ENCODE data around the gene LRPAP1. TPM values are rescaled to one million over a fixed set of nuclear protein-coding genes. Genes with fewer than 3 reads are reported as not detected.

Gene LRPAP1
- total and polyA plus RNA-seq, 2 donors (not counting 3 experiments of a cell fraction or from before 2014, with no cell fraction given): 90.1 to 170 TPM

GRCh38 chr4:3494462-3494871 lies 37.8 kb downstream of the LRPAP1 start:
- ChIA-PET POLR2A (no interaction called here), CTCF (interaction anchor here (1.5 kb wide), 1 partner anchor 14 kb away, joined by 15 read pairs; no protein-coding TSS in a partner anchor)
- H3K79me2 ChIP-seq (ENCODE audit: control insufficient read depth, insufficient read depth, low read length): no peaks in the 10 kb centered on the region
- H3K9me3 ChIP-seq (replicated peaks; ENCODE audit: control insufficient read depth, insufficient read depth, low read length): no peaks in the 10 kb centered on the region
- peaks cover 2 to 7% of the 10 kb centered on the region in 2 experiments for H3K27me3 ChIP-seq (ENCODE audit: control insufficient read depth in 2 of 2, insufficient read depth in 2 of 2, low read length in 2 of 2)
- H3K4me2 ChIP-seq (ENCODE audit: insufficient read depth, low read length): no peak overlapping the region
- TF ChIP-seq POLR2A (IDR thresholded peaks at IDR 0.05; ENCODE audit: low read depth, low read length) (no peak), POLR2AphosphoS5 (IDR thresholded peaks at IDR 0.05; ENCODE audit: insufficient read depth, low read depth, low read length) (no peak), MYC (IDR thresholded peaks at IDR 0.05; ENCODE audit: low read depth, low read length) (no peak), MAX (IDR thresholded peaks at IDR 0.05; ENCODE audit: insufficient read depth, insufficient read length) (no peak), GATA2 (IDR thresholded peaks at IDR 0.05; ENCODE audit: insufficient read depth, insufficient read length, low read depth, low read length) (no peak), JUN (IDR thresholded peaks at IDR 0.05; ENCODE audit: borderline replicate concordance, insufficient read depth, insufficient read length, low read depth) (no peak), CTCF (IDR thresholded peaks at IDR 0.05; ENCODE audit: extremely low read depth in 1 of 2, insufficient read depth in 1 of 2, low read depth in 1 of 2, low read length in 2 of 2) (no peak), FOS (IDR thresholded peaks at IDR 0.05; ENCODE audit: borderline replicate concordance, insufficient read depth, low read length) (no peak), EZH2 (IDR thresholded peaks at IDR 0.05; ENCODE audit: borderline replicate concordance, low read depth, low read length, severe bottlenecking) (no peak)
- intact Hi-C loops (cut with micrococcal nuclease) (no loop called here), dilution Hi-C loops (cut with MboI; ENCODE audit: extremely low pct_ligation_motif_present, low sequenced_read_pairs) (no loop called here)
- H3K4me3 ChIP-seq (replicated peaks in 1 of 3; ENCODE audit: insufficient read depth in 1 of 3, low read depth in 1 of 3, low read length in 3 of 3): no peak overlapping the region
- H3K4me1 ChIP-seq (ENCODE audit: control insufficient read depth, extremely low read depth, insufficient read depth, low read length): no peaks in the 10 kb centered on the region
- H4K20me1 ChIP-seq (replicated peaks; ENCODE audit: control insufficient read depth, extremely low read depth, insufficient read depth, low read length): no peaks in the 10 kb centered on the region
- H3K27ac ChIP-seq (ENCODE audit: insufficient read depth, low read depth, low read length): no peak overlapping the region
- no TSS peak for BruUV-seq (replicated peaks)
- H2AFZ ChIP-seq (ENCODE audit: low read depth, low read length): no peak overlapping the region
- no peak for FAIRE-seq
- no peaks in the 10 kb centered on the region for H3K9me1 ChIP-seq (replicated peaks; ENCODE audit: control insufficient read depth, extremely low read depth, insufficient read depth, low read length)
- H3K36me3 ChIP-seq (ENCODE audit: control insufficient read depth in 2 of 2, extremely low read depth in 1 of 2, insufficient read depth in 2 of 2, low read length in 2 of 2): no peaks in the 10 kb centered on the region
- DNase-seq (ENCODE audit: low read depth, low spot score): no peak
- H3K9ac ChIP-seq (replicated peaks; ENCODE audit: extremely low read depth, insufficient read depth, low read length): no peak overlapping the region
